Epithelial cell of esophagus (primary cell): ENCODE results near the gene MACROD1.

Experiments
- DNase-seq: peaks from one replicate; pipeline ENCODE4 v3.0.0; 2010; ENCODE audit warnings: low read depth
- H3K4me3 ChIP-seq: 2 replicates; pipeline ENCODE4 v1.5.1; 2011; ENCODE audit warnings: mild to moderate bottlenecking, low read length, control low read depth
- CTCF ChIP-seq: IDR thresholded peaks from 2 replicates; pipeline ENCODE4 v1.5.1; 2011; ENCODE audit warnings: low read depth, mild to moderate bottlenecking, low read length, control low read depth, inconsistent platforms; ENCODE audit not compliant: insufficient read depth; ENCODE audit errors: missing control alignments

MACROD1 gene

GRCh38 chr11:64017945-64018224 lies 148.0 kb downstream of the MACROD1 start:
- no peak for DNase-seq
- no peak for TF ChIP-seq CTCF
- H3K4me3 ChIP-seq = no peak overlapping the region

GRCh38 chr11:64015935-64016845 lies 149.7 kb downstream of the MACROD1 start:
- no peak for TF ChIP-seq CTCF
- no peak for DNase-seq
- no peak overlapping the region for H3K4me3 ChIP-seq

- TF ChIP-seq CTCF = no peak
- no peak overlapping the region for H3K4me3 ChIP-seq
- no peak for DNase-seq
These were observed 150.4 kb downstream of the MACROD1 start for GRCh38 chr11:64015510-64015909.

- H3K4me3 ChIP-seq = no peak overlapping the region
- no peak for TF ChIP-seq CTCF
- no peak for DNase-seq
These were observed 151.6 kb downstream of the MACROD1 start for GRCh38 chr11:64014356-64014755.

GRCh38 chr11:64013141-64013896 lies 152.6 kb downstream of the MACROD1 start:
- H3K4me3 ChIP-seq = no peak overlapping the region
- no peak for TF ChIP-seq CTCF
- DNase-seq = no peak

- no peak for TF ChIP-seq CTCF
- DNase-seq = no peak
- no peak overlapping the region for H3K4me3 ChIP-seq
These were observed 154.5 kb downstream of the MACROD1 start for GRCh38 chr11:64011371-64011770.
